ENCODE results near the gene SYTL5. TPM values are rescaled to one million over a fixed set of nuclear protein-coding genes. Genes with fewer than 3 reads are reported as not detected.

The SYTL5 gene
- total and polyA plus RNA-seq, 2 experiments from 2014 or later: 0.23 to 0.35 TPM

- TF ChIP-seq ZNF462 (CRISPR knock-in tag; IDR thresholded peaks at IDR 0.05): no peak
- TF ChIP-seq JUNB (IDR thresholded peaks at IDR 0.05; ENCODE audit: unreplicated experiment): no peak
- no peak for TF ChIP-seq STAT1 (IDR thresholded peaks at IDR 0.05; ENCODE audit: unreplicated experiment)
- TF ChIP-seq EZH2 (IDR thresholded peaks at IDR 0.05; ENCODE audit: low read depth, unreplicated experiment): no peak
- no peak for TF ChIP-seq EZH2phosphoT487 (IDR thresholded peaks at IDR 0.05; ENCODE audit: unreplicated experiment)
- TF ChIP-seq ETS1 (IDR thresholded peaks at IDR 0.05): no peak
Observed at GRCh38 chrX:38154340-38154739, 148.0 kb downstream of the SYTL5 start (continued).

GRCh38 chrX:38154818-38155217, 148.5 kb downstream of the SYTL5 start:
- Histone ChIP-seq H4K20me1 (replicated peaks; ENCODE audit: insufficient read depth) (no peaks in the 10 kb centered on the region), H3F3A (replicated peaks; ENCODE audit: low read depth) (no peaks in the 10 kb centered on the region), H3K4me3 (no peak overlapping the region), H3K4me1 (ENCODE audit: insufficient read depth) (no peaks in the 10 kb centered on the region), H3K27me3 (ENCODE audit: insufficient read depth) (no peaks in the 10 kb centered on the region), H3K79me2 (replicated peaks; ENCODE audit: insufficient read depth) (no peaks in the 10 kb centered on the region), H3K27ac (ENCODE audit: low read depth) (no peak overlapping the region), H2AFZ (no peak overlapping the region), H3K36me3 (ENCODE audit: insufficient read depth) (no peaks in the 10 kb centered on the region), H3K4me2 (no peak overlapping the region), H3K9me2 (ENCODE audit: insufficient read depth) (no peaks in the 10 kb centered on the region)
- ATAC-seq (no peak), DNase-seq (ENCODE audit: low spot score) (no peak)
- H3K4me1 Mint-ChIP-seq: peaks cover 6% of the 10 kb centered on the region
- H3K4me3 Mint-ChIP-seq: no peak overlapping the region
- H3K36me3 Mint-ChIP-seq (ENCODE audit: low read depth): no peaks in the 10 kb centered on the region
- no peaks in the 10 kb centered on the region for H3K27me3 Mint-ChIP-seq (ENCODE audit: insufficient read depth, low read depth, poor library complexity)
- no peaks in the 10 kb centered on the region for H3K9me3 Mint-ChIP-seq
- no peak overlapping the region for H3K27ac Mint-ChIP-seq
- TF ChIP-seq EZH2 (IDR thresholded peaks at IDR 0.05; ENCODE audit: low read depth, unreplicated experiment) (no peak), NANOG (IDR thresholded peaks at IDR 0.05; ENCODE audit: borderline replicate concordance) (no peak), ETS1 (IDR thresholded peaks at IDR 0.05) (no peak), JUNB (IDR thresholded peaks at IDR 0.05; ENCODE audit: unreplicated experiment) (no peak), ZNF462 (CRISPR knock-in tag; IDR thresholded peaks at IDR 0.05) (no peak)

Data from GM23338 (cell line).